CD8-positive, alpha-beta memory T cell (primary cell): ENCODE results near the gene NET1. TPM values are rescaled to one million over a fixed set of nuclear protein-coding genes. Genes with fewer than 3 reads are reported as not detected.

ENCODE experiments used
- CTCF ChIA-PET: fragments of 350-600 bp; sonication (Branson Sonifier 250); formaldehyde crosslinking; loops from one replicate; lab custom pipeline; 2021; ENCODE audit warnings: antibody characterized with exemption; lab: Charles Lee
- POLR2A ChIA-PET: fragments of 350-600 bp; sonication (Branson Sonifier 250); formaldehyde crosslinking; loops from one replicate; lab custom pipeline; 2021; ENCODE audit warnings: antibody characterized with exemption; lab: Charles Lee
- DNase-seq, 5 donors: peaks; one replicate each; pipeline versions ENCODE4 v3.0.0 to v3.0.0-alpha.2; 2020 to 2022; ENCODE audit warnings: mixed read lengths in 1 of 5
- H3K27ac ChIP-seq: one replicate; pipeline ENCODE4 v1.7.0; 2013; ENCODE audit warnings: low read depth, mild to moderate bottlenecking, low read length, moderate library complexity
- H3K27me3 ChIP-seq: 2 replicates; pipeline ENCODE4 v1.7.0; 2013; ENCODE audit warnings: low read length, mild to moderate bottlenecking; ENCODE audit not compliant: insufficient read depth, poor library complexity, severe bottlenecking
- H3K36me3 ChIP-seq: 2 replicates; pipeline ENCODE4 v1.7.0; 2013; ENCODE audit warnings: mild to moderate bottlenecking, low read length, moderate library complexity; ENCODE audit not compliant: insufficient read depth
- H3K4me1 ChIP-seq: 2 replicates; pipeline ENCODE4 v1.7.0; 2013; ENCODE audit warnings: mild to moderate bottlenecking, low read length, moderate library complexity; ENCODE audit not compliant: insufficient read depth
- H3K4me3 ChIP-seq: 2 replicates; pipeline ENCODE4 v1.7.0; 2013; ENCODE audit warnings: mild to moderate bottlenecking, low read length
- H3K9me3 ChIP-seq: 2 replicates; pipeline ENCODE4 v1.7.0; 2013; ENCODE audit warnings: mild to moderate bottlenecking, low read length
- H3K27ac Mint-ChIP-seq, 8 donors: one replicate each; pipeline ENCODE4 v1.8.0; 2020 to 2021; ENCODE audit warnings: mixed read lengths in 8 of 8, mild to moderate bottlenecking in 6 of 8, inconsistent platforms in 3 of 8, moderate library complexity in 3 of 8
- H3K27me3 Mint-ChIP-seq, 2 donors: one replicate each; pipeline ENCODE4 v1.8.0; 2020 to 2021; ENCODE audit warnings: mixed read lengths in 2 of 2, mild to moderate bottlenecking in 1 of 2, moderate library complexity in 1 of 2
- H3K36me3 Mint-ChIP-seq, 3 donors: one replicate each; pipeline ENCODE4 v1.8.0; 2020 to 2021; ENCODE audit warnings: mixed read lengths in 3 of 3, inconsistent platforms in 1 of 3, mild to moderate bottlenecking in 1 of 3
- H3K4me1 Mint-ChIP-seq, 3 donors: one replicate each; pipeline ENCODE4 v1.8.0; 2020 to 2021; ENCODE audit warnings: mixed read lengths in 3 of 3, inconsistent platforms in 1 of 3, mild to moderate bottlenecking in 1 of 3
- H3K4me3 Mint-ChIP-seq, 7 donors: one replicate each; pipeline ENCODE4 v1.8.0; 2020 to 2021; ENCODE audit warnings: mixed read lengths in 7 of 7, mild to moderate bottlenecking in 6 of 7, moderate library complexity in 4 of 7, inconsistent platforms in 2 of 7
- H3K9me3 Mint-ChIP-seq, 5 donors: one replicate each; pipeline ENCODE4 v1.8.0; 2020 to 2022; ENCODE audit warnings: mixed read lengths in 5 of 5, mild to moderate bottlenecking in 3 of 5, moderate library complexity in 2 of 5, inconsistent platforms in 1 of 5
- polyA plus RNA-seq: library from polyadenylated mRNA; unstranded; fragments of 300-500 nt; fragmentation: Illumina TruSeq; gene quantifications from one replicate; pipeline ENCODE4 v1.2.3, GENCODE V29; 2021
- total RNA-seq, 2 experiments: library from RNA; stranded (reverse); gene quantifications; one replicate each; pipeline ENCODE4 v1.2.3, GENCODE V29; 2021

Gene NET1
- total and polyA plus RNA-seq, 3 experiments from 2014 or later = 1.8 to 21.5 (median 20.4) TPM

GRCh38 chr10:5419466-5420094, 7.2 kb downstream of the NET1 start:
- peaks cover 3 to 19% (median 16%) of the 10 kb centered on the region in 5 donors for H3K9me3 Mint-ChIP-seq
- no peak overlapping the region for H3K27ac Mint-ChIP-seq
- no peak for DNase-seq
- no peaks in the 10 kb centered on the region for H3K4me1 Mint-ChIP-seq
- H3K36me3 Mint-ChIP-seq = peaks cover 0 to 16% (median 7%) of the 10 kb centered on the region in 3 donors
- H3K27me3 ChIP-seq = no peaks in the 10 kb centered on the region
- H3K27ac ChIP-seq = no peak overlapping the region
- H3K9me3 ChIP-seq = no peaks in the 10 kb centered on the region
- POLR2A ChIA-PET = no interaction called here
- H3K4me3 ChIP-seq = no peak overlapping the region
- H3K4me1 ChIP-seq = no peaks in the 10 kb centered on the region
- peaks cover 0 to 3% of the 10 kb centered on the region in 2 donors for H3K27me3 Mint-ChIP-seq
- H3K36me3 ChIP-seq = no peaks in the 10 kb centered on the region
- CTCF ChIA-PET = interaction anchor here (1.0 kb wide), 1 partner anchor 12 kb away, joined by 3 read pairs; no protein-coding TSS in a partner anchor
- H3K4me3 Mint-ChIP-seq = no peak overlapping the region

- no peak for DNase-seq
- Histone ChIP-seq H3K27ac (no peak overlapping the region), H3K4me3 (no peak overlapping the region), H3K9me3 (no peaks in the 10 kb centered on the region), H3K36me3 (no peaks in the 10 kb centered on the region), H3K27me3 (no peaks in the 10 kb centered on the region), H3K4me1 (no peaks in the 10 kb centered on the region)
- Mint-ChIP-seq H3K9me3 (peaks cover 3 to 14% (median 10%) of the 10 kb centered on the region in 5 donors), H3K36me3 (peaks cover 0 to 12% (median 2%) of the 10 kb centered on the region in 3 donors), H3K4me1 (no peaks in the 10 kb centered on the region), H3K27ac (no peak overlapping the region), H3K4me3 (no peak overlapping the region), H3K27me3 (no peaks in the 10 kb centered on the region)
- ChIA-PET POLR2A (no interaction called here), CTCF (interaction anchor here (0.8 to 1.4 kb wide), 2 partner anchors 10 to 13 kb away, joined by 3 read pairs; no protein-coding TSS in a partner anchor)
Measured at GRCh38 chr10:5423771-5424170, 11.4 kb downstream of the NET1 start.

GRCh38 chr10:5424751-5425150, 12.4 kb downstream of the NET1 start:
- Mint-ChIP-seq H3K4me1 (no peaks in the 10 kb centered on the region), H3K36me3 (peaks cover 0 to 3% (median 0%) of the 10 kb centered on the region in 3 donors), H3K9me3 (peaks cover 0 to 4% (median 2%) of the 10 kb centered on the region in 5 donors), H3K27me3 (no peaks in the 10 kb centered on the region), H3K4me3 (no peak overlapping the region), H3K27ac (no peak overlapping the region)
- Histone ChIP-seq H3K36me3 (no peaks in the 10 kb centered on the region), H3K4me1 (no peaks in the 10 kb centered on the region), H3K9me3 (no peaks in the 10 kb centered on the region), H3K27ac (no peak overlapping the region), H3K27me3 (no peaks in the 10 kb centered on the region), H3K4me3 (no peak overlapping the region)
- no peak for DNase-seq
- POLR2A ChIA-PET = no interaction called here
- CTCF ChIA-PET = interaction anchor here (1.1 to 2.2 kb wide), 3 partner anchors 11 to 198 kb away, joined by 3 to 7 read pairs (median 3); no protein-coding TSS in a partner anchor

- POLR2A ChIA-PET = no interaction called here
- H3K4me3 ChIP-seq = no peak overlapping the region
- no peaks in the 10 kb centered on the region for H3K27me3 ChIP-seq
- H3K4me1 Mint-ChIP-seq = no peaks in the 10 kb centered on the region
- H3K36me3 ChIP-seq = no peaks in the 10 kb centered on the region
- H3K27ac Mint-ChIP-seq = no peak overlapping the region
- H3K4me3 Mint-ChIP-seq = no peak overlapping the region
- DNase-seq = no peak
- H3K4me1 ChIP-seq = no peaks in the 10 kb centered on the region
- peaks cover 0 to 3% (median 0%) of the 10 kb centered on the region in 5 donors for H3K9me3 Mint-ChIP-seq
- H3K27me3 Mint-ChIP-seq = no peaks in the 10 kb centered on the region
- H3K9me3 ChIP-seq = no peaks in the 10 kb centered on the region
- H3K36me3 Mint-ChIP-seq = peaks cover 0 to 3% (median 2%) of the 10 kb centered on the region in 3 donors
- CTCF ChIA-PET = interaction anchor here (1.0 to 1.4 kb wide), 2 partner anchors 195 to 578 kb away, joined by 3 to 6 read pairs; no protein-coding TSS in a partner anchor
- H3K27ac ChIP-seq = no peak overlapping the region
Measured at GRCh38 chr10:5428133-5428532, 15.8 kb downstream of the NET1 start.

DNA sequence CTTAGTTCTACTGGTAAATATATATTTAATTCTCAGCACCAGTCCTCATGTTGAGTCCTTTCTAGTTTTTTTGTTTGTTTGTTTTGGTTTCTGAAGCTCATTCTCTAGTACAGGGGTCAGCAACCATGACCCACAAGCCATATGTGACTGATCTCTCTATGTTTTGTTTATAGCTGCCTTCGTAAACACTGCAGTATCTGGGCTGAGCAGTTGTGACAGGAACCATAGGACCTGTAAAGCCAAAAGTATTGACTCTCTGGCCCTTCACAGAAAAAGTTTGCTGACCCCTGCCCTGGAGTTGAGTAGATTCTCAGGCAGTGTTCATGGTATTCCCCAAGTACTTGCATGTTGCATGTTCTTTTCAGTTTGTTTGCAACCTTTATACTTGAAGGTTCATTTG, 20.8 kb downstream of the NET1 start:
- CTCF ChIA-PET = interaction anchor here (1.1 to 3.5 kb wide), 3 partner anchors 8 to 584 kb away, joined by 4 to 28 read pairs (median 4); no protein-coding TSS in a partner anchor
- POLR2A ChIA-PET = no interaction called here
- no peak overlapping the region for H3K27ac ChIP-seq
- H3K4me3 ChIP-seq = no peak overlapping the region
- peaks cover 5% of the 10 kb centered on the region for H3K4me1 ChIP-seq
- no peaks in the 10 kb centered on the region for H3K9me3 ChIP-seq
- H3K36me3 ChIP-seq = no peaks in the 10 kb centered on the region
- Mint-ChIP-seq H3K4me1 (peaks cover 6 to 12% (median 11%) of the 10 kb centered on the region in 3 donors), H3K4me3 (no peak overlapping the region), H3K36me3 (peaks cover 0 to 3% (median 2%) of the 10 kb centered on the region in 3 donors), H3K27me3 (peaks cover 0 to 3% of the 10 kb centered on the region in 2 donors), H3K27ac (peak overlapping the region in 1 of 8 donors; percentile 70), H3K9me3 (peaks cover 0 to 3% (median 0%) of the 10 kb centered on the region in 5 donors)
- DNase-seq = no peak
- no peaks in the 10 kb centered on the region for H3K27me3 ChIP-seq

- Histone ChIP-seq H3K4me3 (no peak overlapping the region), H3K27me3 (no peaks in the 10 kb centered on the region), H3K4me1 (peaks cover 5% of the 10 kb centered on the region), H3K36me3 (no peaks in the 10 kb centered on the region), H3K27ac (no peak overlapping the region), H3K9me3 (no peaks in the 10 kb centered on the region)
- Mint-ChIP-seq H3K4me1 (peaks cover 6 to 12% (median 11%) of the 10 kb centered on the region in 3 donors), H3K4me3 (peak overlapping the region in 3 of 7 donors; percentile 25 to 48 (median 34)), H3K9me3 (peaks cover 0 to 3% (median 0%) of the 10 kb centered on the region in 5 donors), H3K27me3 (peaks cover 0 to 3% of the 10 kb centered on the region in 2 donors), H3K27ac (peak overlapping the region in 5 of 8 donors; percentile 2 to 74 (median 40)), H3K36me3 (peaks cover 0 to 3% (median 2%) of the 10 kb centered on the region in 3 donors)
- ChIA-PET CTCF (interaction anchor here (0.8 to 3.5 kb wide), 5 partner anchors 189 to 619 kb away, joined by 3 to 28 read pairs (median 3); no protein-coding TSS in a partner anchor), POLR2A (no interaction called here)
- peak in 2 of 5 donors; percentile 29 to 31 for DNase-seq
Measured at GRCh38 chr10:5434017-5434753, 21.8 kb downstream of the NET1 start.

DNA sequence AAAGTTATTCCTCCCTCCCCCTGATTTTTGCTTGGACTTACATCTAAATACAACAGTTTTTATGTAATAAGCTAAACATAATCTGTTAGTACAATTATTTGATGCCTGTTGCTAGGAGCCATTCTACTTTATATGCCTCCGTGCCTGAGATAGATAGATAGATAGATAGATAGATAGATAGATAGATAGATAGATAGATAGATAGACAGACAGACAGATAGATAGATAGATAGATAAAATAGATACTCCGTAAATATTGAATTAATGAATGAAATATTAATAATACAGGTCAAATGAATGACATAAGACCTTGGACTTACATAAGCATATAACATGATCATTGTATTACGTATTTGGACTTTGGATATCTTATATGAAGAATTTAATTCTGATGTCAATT, 23.0 kb downstream of the NET1 start:
- no peaks in the 10 kb centered on the region for H3K36me3 ChIP-seq
- ChIA-PET CTCF (interaction anchor here (0.9 to 3.5 kb wide), 5 partner anchors 10 to 600 kb away, joined by 3 to 28 read pairs (median 3); no protein-coding TSS in a partner anchor), POLR2A (no interaction called here)
- H3K9me3 ChIP-seq = no peaks in the 10 kb centered on the region
- Mint-ChIP-seq H3K27ac (no peak overlapping the region), H3K9me3 (peaks cover 0 to 3% (median 0%) of the 10 kb centered on the region in 5 donors), H3K27me3 (peaks cover 0 to 3% of the 10 kb centered on the region in 2 donors), H3K4me3 (no peak overlapping the region), H3K4me1 (peaks cover 6 to 12% (median 11%) of the 10 kb centered on the region in 3 donors), H3K36me3 (peaks cover 0 to 3% (median 2%) of the 10 kb centered on the region in 3 donors)
- no peak for DNase-seq
- peaks cover 5% of the 10 kb centered on the region for H3K4me1 ChIP-seq
- H3K27me3 ChIP-seq = no peaks in the 10 kb centered on the region
- no peak overlapping the region for H3K4me3 ChIP-seq
- no peak overlapping the region for H3K27ac ChIP-seq
